ENCODE measurements around the gene TBC1D22B. TPM values are rescaled to one million over a fixed set of nuclear protein-coding genes. Genes with fewer than 3 reads are reported as not detected.

TBC1D22B gene
- total and polyA plus RNA-seq, 9 of the 15 experiments (the other 6 are each of a cell fraction or from before 2014, with no cell fraction given) = 4.8 to 24.2 (median 13.5) TPM

GRCh38 chr6:37210313-37210968 lies 47.1 kb upstream of the TBC1D22B start (continued):
- TF ChIP-seq FOXP4 (CRISPR knock-in tag; IDR thresholded peaks at IDR 0.05; ENCODE audit: borderline replicate concordance) (no peak), ETV1 (tag; conservative IDR thresholded peaks at IDR 0.05; ENCODE audit: low read depth) (no peak), ZBTB40 (IDR thresholded peaks at IDR 0.05) (no peak), ZBTB40 (CRISPR knock-in tag; IDR thresholded peaks at IDR 0.05) (no peak), PURB (CRISPR knock-in tag; IDR thresholded peaks at IDR 0.05; ENCODE audit: low read depth) (no peak), CEBPB (tag; IDR thresholded peaks at IDR 0.05) (no peak), MAZ (CRISPR knock-in tag; conservative IDR thresholded peaks at IDR 0.05 in 1 of 2, IDR thresholded peaks at IDR 0.05 in 1 of 2) (peak in 1 of 2 experiments; percentile 80; a peak in 2 of 4 replicates), DEAF1 (CRISPR knock-in tag; IDR thresholded peaks at IDR 0.05) (peak; percentile 100), CAMTA2 (CRISPR knock-in tag; conservative IDR thresholded peaks at IDR 0.05) (no peak), PRDM10 (IDR thresholded peaks at IDR 0.05; ENCODE audit: partially characterized antibody) (no peak)
